GM12872 (cell line): ENCODE results near the gene RAB3A.

Experiments
- TF ChIP-seq, protein P1 (sequence below): IDR thresholded peaks from 3 replicates; pipeline ENCODE4 v1.5.1; 2011; ENCODE audit warnings: low read depth, mild to moderate bottlenecking, low read length, moderate library complexity; ENCODE audit not compliant: insufficient read depth

Gene RAB3A

DNA sequence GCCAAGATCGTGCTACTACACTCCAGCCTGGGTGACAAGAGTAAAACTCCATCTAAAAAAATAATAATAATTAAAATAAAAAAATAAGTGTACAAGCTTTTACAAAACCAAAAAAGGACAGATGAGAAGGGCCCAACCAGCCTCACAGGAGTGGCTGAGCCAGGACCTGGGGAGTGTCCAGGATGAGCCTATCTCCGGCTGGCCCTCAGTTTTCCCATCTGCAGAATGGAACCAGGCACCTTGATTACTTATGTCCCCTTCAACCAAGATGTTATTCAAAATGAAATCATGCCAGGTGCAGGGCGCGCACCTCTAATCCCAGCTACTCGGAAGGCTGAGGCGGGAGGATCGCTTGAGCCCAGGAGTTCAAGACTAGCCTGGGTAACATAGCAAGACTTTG is 39.8 kb downstream of the RAB3A start:
- TF ChIP-seq, protein P1, sequence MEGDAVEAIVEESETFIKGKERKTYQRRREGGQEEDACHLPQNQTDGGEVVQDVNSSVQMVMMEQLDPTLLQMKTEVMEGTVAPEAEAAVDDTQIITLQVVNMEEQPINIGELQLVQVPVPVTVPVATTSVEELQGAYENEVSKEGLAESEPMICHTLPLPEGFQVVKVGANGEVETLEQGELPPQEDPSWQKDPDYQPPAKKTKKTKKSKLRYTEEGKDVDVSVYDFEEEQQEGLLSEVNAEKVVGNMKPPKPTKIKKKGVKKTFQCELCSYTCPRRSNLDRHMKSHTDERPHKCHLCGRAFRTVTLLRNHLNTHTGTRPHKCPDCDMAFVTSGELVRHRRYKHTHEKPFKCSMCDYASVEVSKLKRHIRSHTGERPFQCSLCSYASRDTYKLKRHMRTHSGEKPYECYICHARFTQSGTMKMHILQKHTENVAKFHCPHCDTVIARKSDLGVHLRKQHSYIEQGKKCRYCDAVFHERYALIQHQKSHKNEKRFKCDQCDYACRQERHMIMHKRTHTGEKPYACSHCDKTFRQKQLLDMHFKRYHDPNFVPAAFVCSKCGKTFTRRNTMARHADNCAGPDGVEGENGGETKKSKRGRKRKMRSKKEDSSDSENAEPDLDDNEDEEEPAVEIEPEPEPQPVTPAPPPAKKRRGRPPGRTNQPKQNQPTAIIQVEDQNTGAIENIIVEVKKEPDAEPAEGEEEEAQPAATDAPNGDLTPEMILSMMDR: no peak

DNA sequence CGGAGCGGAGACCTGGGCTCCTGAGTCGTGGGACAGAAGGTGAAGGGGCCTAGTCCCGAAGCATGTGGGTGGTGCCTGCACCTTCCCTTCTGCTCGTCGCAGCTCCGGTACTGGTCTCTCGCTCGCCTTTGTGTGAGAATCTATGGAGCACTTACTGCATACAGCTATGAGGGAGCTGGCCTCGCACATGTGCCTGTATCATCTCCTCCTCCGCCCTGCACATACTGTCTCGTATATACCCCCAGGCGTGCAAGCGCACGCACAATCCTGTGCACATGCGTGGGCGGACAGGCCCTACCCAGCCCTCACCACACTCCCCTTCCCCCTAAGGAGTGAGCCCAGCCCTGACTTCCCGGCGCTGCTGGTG is 42.2 kb downstream of the RAB3A start:
- TF ChIP-seq, protein P1: no peak

DNA sequence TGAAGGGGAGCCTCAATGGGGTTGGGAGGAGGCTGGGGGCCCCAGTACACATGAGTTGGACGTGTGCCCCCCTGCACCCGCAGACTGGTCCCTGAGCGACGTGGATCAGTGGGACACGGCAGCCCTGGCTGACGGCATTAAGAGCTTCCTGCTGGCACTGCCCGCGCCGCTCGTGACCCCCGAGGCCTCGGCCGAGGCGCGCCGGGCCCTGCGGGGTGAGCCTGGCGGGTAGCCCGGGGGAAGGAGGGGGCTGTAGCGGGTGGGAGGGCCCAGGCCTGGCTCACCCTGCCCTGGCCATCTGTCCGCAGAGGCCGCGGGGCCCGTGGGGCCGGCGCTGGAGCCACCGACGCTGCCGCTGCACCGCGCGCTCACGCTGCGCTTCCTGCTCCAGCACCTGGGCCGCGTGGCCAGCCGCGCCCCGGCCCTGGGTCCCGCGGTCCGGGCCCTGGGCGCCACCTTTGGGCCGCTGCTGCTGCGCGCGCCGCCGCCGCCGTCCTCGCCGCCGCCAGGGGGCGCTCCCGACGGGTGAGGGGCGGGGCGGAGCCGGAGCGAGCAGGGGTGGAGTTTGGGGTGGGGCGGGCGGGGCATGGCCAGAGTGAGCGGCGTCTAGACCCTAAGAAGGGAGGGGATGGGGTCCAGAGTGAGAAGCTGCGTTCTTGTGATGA is 42.7 kb downstream of the RAB3A start:
- TF ChIP-seq, protein P1: peak; percentile 48; the same call in 1 of the 3 replicates

DNA sequence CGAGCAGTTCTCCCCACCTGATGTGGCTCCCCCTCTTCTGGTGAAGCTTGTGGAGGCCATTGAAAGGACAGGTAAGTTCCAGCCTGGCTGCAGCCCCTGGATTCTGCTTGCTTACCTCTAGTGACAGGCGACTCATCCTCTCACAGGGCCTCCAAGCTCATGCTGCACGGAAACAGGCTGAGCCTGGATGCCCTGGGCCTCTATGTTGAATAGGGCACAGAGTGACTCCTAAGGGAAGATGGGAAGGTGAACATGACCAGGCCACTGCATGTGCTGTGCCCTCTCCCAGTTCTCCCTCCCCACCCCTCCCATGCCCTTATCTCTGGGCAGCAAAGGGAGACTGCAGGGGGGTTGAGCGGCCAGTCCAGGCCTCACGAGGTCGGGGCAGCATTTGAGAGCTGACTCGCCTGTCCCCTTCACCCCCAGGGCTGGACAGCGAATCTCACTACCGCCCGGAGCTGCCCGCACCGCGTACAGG is 43.3 kb downstream of the RAB3A start:
- TF ChIP-seq, protein P1: no peak

DNA sequence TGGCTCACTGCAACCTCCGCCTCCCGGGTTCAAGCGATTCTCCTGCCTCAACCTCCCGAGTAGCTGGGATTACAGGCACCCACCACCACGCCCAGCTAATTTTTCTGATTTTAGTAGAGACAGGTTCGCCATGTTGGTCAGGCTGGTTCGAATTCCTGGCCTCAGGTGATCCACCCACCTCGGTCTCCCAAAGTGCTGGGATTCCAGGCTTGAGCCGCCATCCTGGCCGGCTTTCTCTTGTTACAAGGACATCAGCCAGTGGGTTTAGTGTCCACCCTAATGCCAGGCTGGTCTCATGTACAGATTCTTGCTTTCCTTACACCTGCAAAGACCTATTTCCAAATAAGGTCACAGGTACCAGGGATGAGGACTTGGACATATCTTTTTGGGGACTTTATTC is 44.0 kb downstream of the RAB3A start:
- TF ChIP-seq, protein P1: no peak

DNA sequence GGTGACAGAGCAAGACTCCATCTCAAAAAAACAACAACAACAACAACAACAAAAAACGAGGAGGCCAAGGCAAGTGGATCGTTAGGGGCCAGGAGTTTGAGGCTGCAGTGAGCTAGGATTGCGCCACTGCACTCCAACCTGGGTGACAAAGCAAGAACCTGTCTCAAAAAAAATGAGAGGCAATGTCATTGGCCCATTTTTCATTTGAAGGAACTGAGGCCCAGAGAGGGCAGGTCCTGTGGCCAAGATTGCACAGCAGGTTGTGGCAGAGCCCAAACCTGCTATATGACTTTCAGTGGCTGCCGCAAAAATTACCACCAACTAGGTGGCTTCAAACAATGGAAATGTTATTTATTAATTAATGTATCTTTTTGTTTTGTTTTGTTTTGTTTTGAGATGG is 45.4 kb downstream of the RAB3A start:
- TF ChIP-seq, protein P1: no peak

DNA sequence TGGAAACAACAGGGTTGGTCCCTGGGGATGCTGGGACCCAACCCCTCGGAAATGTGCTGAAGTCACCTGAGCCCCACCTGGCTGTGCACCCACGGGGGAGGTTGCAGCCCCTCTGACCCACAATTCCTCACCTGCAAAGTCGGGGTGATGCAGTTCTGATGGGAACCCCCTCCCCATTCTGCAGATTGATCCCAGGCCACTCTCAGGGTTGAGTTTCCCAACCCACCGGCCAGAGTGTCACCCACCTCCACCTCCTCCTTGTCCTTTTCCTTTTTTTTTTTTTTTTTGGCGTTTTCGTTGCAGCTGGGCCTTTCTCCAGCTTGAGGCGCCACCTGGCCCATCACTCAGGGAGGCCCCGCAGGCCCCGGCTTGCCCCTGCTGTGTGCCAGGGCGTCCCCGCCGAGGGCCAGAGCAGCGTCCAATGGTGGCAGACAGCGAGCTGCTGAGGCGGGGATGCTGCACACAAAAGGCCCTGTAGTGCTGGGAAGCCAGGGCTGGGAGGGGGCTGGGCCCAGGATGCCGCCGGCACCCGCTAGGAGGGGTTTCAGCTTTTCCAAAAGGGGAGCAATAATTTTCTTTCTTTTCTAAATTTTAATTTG is 46.3 kb downstream of the RAB3A start:
- TF ChIP-seq, protein P1: no peak
